ENCODE results near the gene SNRK.

GRCh38 chr3:43346978-43347749 is 60.8 kb downstream of the SNRK start:
- no peak for TF ChIP-seq CTCF (IDR thresholded peaks at IDR 0.05)
- TF ChIP-seq ATF1 (CRISPR knock-in tag; IDR thresholded peaks at IDR 0.05) = no peak
- TF ChIP-seq USF1 (CRISPR knock-in tag; IDR thresholded peaks at IDR 0.05) = no peak
- TF ChIP-seq ZNF396 (CRISPR knock-in tag; IDR thresholded peaks at IDR 0.05; ENCODE audit: borderline replicate concordance) = no peak
- no peak for TF ChIP-seq ATF3 (CRISPR knock-in tag; conservative IDR thresholded peaks at IDR 0.05)
- TF ChIP-seq USF2 (CRISPR knock-in tag; IDR thresholded peaks at IDR 0.05) = no peak
- no peak for TF ChIP-seq FOXK1 (CRISPR knock-in tag; IDR thresholded peaks at IDR 0.05)
- TF ChIP-seq SP1 (CRISPR knock-in tag; conservative IDR thresholded peaks at IDR 0.05) = no peak
- TF ChIP-seq NR2C2 (CRISPR knock-in tag; IDR thresholded peaks at IDR 0.05) = no peak
- no peak for TF ChIP-seq MAX (CRISPR knock-in tag; IDR thresholded peaks at IDR 0.05)
- TF ChIP-seq ETV6 (CRISPR knock-in tag; IDR thresholded peaks at IDR 0.05) = no peak
- TF ChIP-seq ZNF423 (CRISPR knock-in tag; IDR thresholded peaks at IDR 0.05) = no peak

All from WTC11 (cell line).